SU-DHL-6 (cell line): Measurements from ENCODE around the gene EFS.

Experiments
- H2AFZ ChIP-seq: fragments of 200-600 bp; sonication (generic); 2 replicates; pipeline ENCODE4 v1.6.1; 2014; ENCODE audit warnings: low read depth, mild to moderate bottlenecking, moderate library complexity, mixed read lengths, antibody characterized with exemption, low read length; ENCODE audit not compliant: severe bottlenecking
- H3F3A ChIP-seq: fragments of 200-600 bp; shearing (Covaris generic); 2 replicates; pipeline ENCODE4 v1.6.0; 2016; ENCODE audit warnings: antibody characterized with exemption, mild to moderate bottlenecking; ENCODE audit not compliant: insufficient read depth
- H3K27ac ChIP-seq: fragments of 200-600 bp; sonication (generic); 2 replicates; pipeline ENCODE4 v1.5.1; 2016; ENCODE audit warnings: low read depth, mild to moderate bottlenecking, low read length, moderate library complexity, mixed read lengths
- H3K27me3 ChIP-seq: fragments of 200-600 bp; sonication (generic), shearing (Covaris generic); 2 replicates; pipeline ENCODE4 v1.6.0; 2014; ENCODE audit warnings: mild to moderate bottlenecking, low read length
- H3K36me3 ChIP-seq: fragments of 200-600 bp; sonication (generic); 2 replicates; pipeline ENCODE4 v1.6.1; 2014; ENCODE audit warnings: mild to moderate bottlenecking, low read length, mixed read lengths
- H3K4me2 ChIP-seq: fragments of 300-600, 200-600 bp; shearing (Covaris generic), sonication (generic); 2 replicates; pipeline ENCODE4 v1.6.0; 2014; ENCODE audit warnings: low read length, low read depth, mild to moderate bottlenecking; ENCODE audit not compliant: poor library complexity, severe bottlenecking
- H3K4me3 ChIP-seq: fragments of 200-600 bp; sonication (generic); 2 replicates; pipeline ENCODE4 v1.5.1; 2014; ENCODE audit warnings: antibody characterized with exemption, low read length, mild to moderate bottlenecking, mixed read lengths; ENCODE audit not compliant: insufficient read depth, poor library complexity, severe bottlenecking
- H3K79me2 ChIP-seq: fragments of 200-600 bp; sonication (generic); 2 replicates; pipeline ENCODE4 v1.6.1; 2014; ENCODE audit warnings: mild to moderate bottlenecking, low read length, moderate library complexity; ENCODE audit not compliant: insufficient read depth
- H3K9ac ChIP-seq: fragments of 200-600 bp; sonication (generic); 2 replicates; pipeline ENCODE4 v1.7.0; 2014; ENCODE audit warnings: mild to moderate bottlenecking, low read length
- H3K9me2 ChIP-seq: fragments of 200-600 bp; sonication (generic); replicated peaks from 2 replicates; pipeline ENCODE4 v1.6.1; 2014; ENCODE audit warnings: low read length; ENCODE audit not compliant: insufficient read depth
- H3K9me3 ChIP-seq: fragments of 200-600 bp; sonication (generic); 2 replicates; pipeline ENCODE4 v1.6.1; 2014; ENCODE audit warnings: low read length, mixed read lengths; ENCODE audit not compliant: insufficient read depth
- H4K20me1 ChIP-seq: fragments of 200-600 bp; sonication (generic); 2 replicates; pipeline ENCODE4 v1.6.1; 2014; ENCODE audit warnings: low read depth, mild to moderate bottlenecking, antibody characterized with exemption, low read length, moderate library complexity, mixed read lengths
- CTCF ChIP-seq: fragments of 200-600 bp; sonication (generic); IDR thresholded peaks from one replicate; pipeline ENCODE4 v1.5.1; 2017; ENCODE audit warnings: antibody characterized with exemption, mild to moderate bottlenecking, low read length, moderate library complexity; ENCODE audit not compliant: insufficient read depth, poor library complexity, severe bottlenecking
- EZH2phosphoT487 ChIP-seq: fragments of 200-600 bp; sonication (generic), shearing (Covaris generic); conservative IDR thresholded peaks from 2 replicates; pipeline ENCODE4 v1.6.1; 2018; ENCODE audit warnings: mild to moderate bottlenecking, antibody characterized with exemption, low read length, moderate library complexity, mixed read lengths

The EFS gene

DNA sequence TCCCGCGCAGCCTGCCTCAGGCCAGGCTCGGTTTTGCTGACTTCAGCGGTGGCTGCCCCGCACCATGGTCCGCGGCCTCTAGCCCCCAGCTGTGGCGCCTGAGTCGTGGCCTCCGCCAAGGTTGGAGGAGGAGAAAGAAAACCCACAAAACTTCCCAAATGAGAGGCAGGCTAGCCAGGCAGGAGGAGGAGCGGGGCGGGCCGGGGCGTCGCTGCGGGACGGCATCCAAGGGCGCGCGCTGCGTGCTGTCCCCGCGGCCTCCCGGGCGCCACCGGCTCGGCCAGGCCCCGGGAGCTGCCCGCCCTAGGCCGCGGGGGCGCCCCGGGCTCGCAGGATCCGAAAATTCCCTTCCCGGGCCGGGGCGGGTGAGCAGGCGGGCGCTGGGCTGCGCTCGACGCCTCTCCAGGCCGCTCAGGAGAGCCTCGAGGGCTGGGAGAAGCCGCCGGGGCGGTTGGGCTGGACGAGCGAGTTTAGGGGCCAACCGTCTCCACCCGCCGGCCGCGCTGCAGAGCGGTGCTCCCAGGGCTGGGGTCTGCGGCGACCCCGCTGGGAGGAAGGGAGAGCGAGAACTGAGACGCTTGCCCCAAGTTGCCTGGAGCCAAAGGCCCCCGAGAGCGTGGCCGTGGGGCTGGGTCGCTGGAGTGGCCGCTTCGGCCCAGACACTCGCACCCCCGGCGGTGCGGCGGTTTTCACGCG, at the start of gene EFS:
Gene EFS, minus strand, starts transcription at position 137 of the 696 bp plus-strand sequence. CDS start 147 bp downstream, outside the sequence.
- H3K4me2 ChIP-seq: no peak within 1 kb of the TSS
- no peaks in the 10 kb centered on the region for H3K36me3 ChIP-seq
- no peak within 1 kb of the TSS for H3K9ac ChIP-seq
- no peak within 1 kb of the TSS for H3K27ac ChIP-seq
- H3F3A ChIP-seq: no peaks in the 10 kb centered on the region
- H3K9me3 ChIP-seq: no peaks in the 10 kb centered on the region
- no peaks in the 10 kb centered on the region for H3K79me2 ChIP-seq
- TF ChIP-seq EZH2phosphoT487: no peak
- TF ChIP-seq CTCF: no peak
- H3K4me3 ChIP-seq: no peak within 1 kb of the TSS
- H3K27me3 ChIP-seq: no peaks in the 10 kb centered on the region
- no peaks in the 10 kb centered on the region for H4K20me1 ChIP-seq
- no peaks in the 10 kb centered on the region for H3K9me2 ChIP-seq
- H2AFZ ChIP-seq: no peak within 1 kb of the TSS

DNA sequence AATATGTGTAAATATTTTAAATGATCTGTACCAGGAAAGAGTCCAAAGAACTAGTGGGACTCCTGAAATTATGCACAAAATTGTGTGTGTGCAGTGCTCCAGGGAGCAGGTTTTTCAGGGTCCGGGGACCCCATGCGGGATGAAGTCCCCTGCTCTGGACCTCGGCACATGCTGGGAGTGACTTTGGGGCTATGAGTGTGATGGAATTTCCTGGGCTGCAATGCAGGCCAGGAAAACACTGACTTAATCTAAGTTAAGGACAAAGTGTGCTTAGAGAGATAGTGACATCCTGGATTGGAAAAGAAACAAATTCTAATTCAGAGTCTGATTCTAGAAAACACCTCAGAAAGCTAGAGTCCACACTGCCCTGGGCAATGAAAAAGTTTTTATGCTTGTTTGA, 49.3 kb upstream of the EFS start:
- no peaks in the 10 kb centered on the region for H3K27me3 ChIP-seq
- no peaks in the 10 kb centered on the region for H3K79me2 ChIP-seq
- H3K36me3 ChIP-seq: no peaks in the 10 kb centered on the region
- no peaks in the 10 kb centered on the region for H3K9me3 ChIP-seq
- H3K27ac ChIP-seq: no peak overlapping the region
- no peak overlapping the region for H3K9ac ChIP-seq
- H3K4me2 ChIP-seq: no peak overlapping the region
- no peaks in the 10 kb centered on the region for H3F3A ChIP-seq
- H2AFZ ChIP-seq: no peak overlapping the region
- H3K4me3 ChIP-seq: no peak overlapping the region
- TF ChIP-seq CTCF: no peak
- no peak for TF ChIP-seq EZH2phosphoT487
- H3K9me2 ChIP-seq: no peaks in the 10 kb centered on the region
- no peaks in the 10 kb centered on the region for H4K20me1 ChIP-seq

- H3K9me3 ChIP-seq: no peaks in the 10 kb centered on the region
- no peak overlapping the region for H3K4me3 ChIP-seq
- no peaks in the 10 kb centered on the region for H3K79me2 ChIP-seq
- H3K27me3 ChIP-seq: no peaks in the 10 kb centered on the region
- no peak overlapping the region for H3K9ac ChIP-seq
- no peaks in the 10 kb centered on the region for H4K20me1 ChIP-seq
- H3K36me3 ChIP-seq: no peaks in the 10 kb centered on the region
- H3K9me2 ChIP-seq: no peaks in the 10 kb centered on the region
- no peak overlapping the region for H3K27ac ChIP-seq
- no peak overlapping the region for H3K4me2 ChIP-seq
- no peaks in the 10 kb centered on the region for H3F3A ChIP-seq
- no peak for TF ChIP-seq CTCF
- no peak for TF ChIP-seq EZH2phosphoT487
- H2AFZ ChIP-seq: no peak overlapping the region
Measured at GRCh38 chr14:23413681-23414080, 48.7 kb upstream of the EFS start.
